ENCODE data around the gene FMN1.
A peak's percentile ranks its signal among the peaks of the same experiment; 100 is the strongest.

The FMN1 gene

GRCh38 chr15:33150431-33150941 is 44.0 kb downstream of the FMN1 start:
- no peaks in the 10 kb centered on the region for H3K27me3 Mint-ChIP-seq
- DNase-seq (no peak), ATAC-seq (no peak)
- peaks cover 20% of the 10 kb centered on the region for H3K4me1 Mint-ChIP-seq
- no peak overlapping the region for H3K4me3 Mint-ChIP-seq
- no peaks in the 10 kb centered on the region for H3K9me3 Mint-ChIP-seq
- H3K27ac Mint-ChIP-seq = no peak overlapping the region

- Mint-ChIP-seq H3K9me3 (no peaks in the 10 kb centered on the region), H3K4me3 (no peak overlapping the region), H3K4me1 (peaks cover 20% of the 10 kb centered on the region), H3K27ac (no peak overlapping the region), H3K27me3 (no peaks in the 10 kb centered on the region)
- no peak for ATAC-seq
- DNase-seq = no peak
Observed at GRCh38 chr15:33149919-33150318, 44.6 kb downstream of the FMN1 start.

GRCh38 chr15:33148129-33148751 is 46.3 kb downstream of the FMN1 start:
- Mint-ChIP-seq H3K4me3 (peak overlapping the region; percentile 73 to 77), H3K4me1 (peaks cover 20% of the 10 kb centered on the region), H3K9me3 (no peaks in the 10 kb centered on the region), H3K27ac (peak overlapping the region; percentile 38 to 89), H3K27me3 (no peaks in the 10 kb centered on the region)
- DNase-seq (peak in 1 of 2 donors; percentile 26), ATAC-seq (peak; percentile 87)

GRCh38 chr15:33146051-33146450 is 48.5 kb downstream of the FMN1 start:
- no peaks in the 10 kb centered on the region for H3K27me3 Mint-ChIP-seq
- no peak overlapping the region for H3K4me3 Mint-ChIP-seq
- no peak for DNase-seq
- H3K4me1 Mint-ChIP-seq = peaks cover 18% of the 10 kb centered on the region
- no peak overlapping the region for H3K27ac Mint-ChIP-seq
- H3K9me3 Mint-ChIP-seq = no peaks in the 10 kb centered on the region
- ATAC-seq = no peak

- no peak overlapping the region for H3K27ac Mint-ChIP-seq
Observed at GRCh38 chr15:33145447-33145846, 49.1 kb downstream of the FMN1 start.

GRCh38 chr15:33142708-33143107 is 51.8 kb downstream of the FMN1 start:
- ATAC-seq = no peak
- no peak for DNase-seq
- no peak overlapping the region for H3K4me3 Mint-ChIP-seq
- H3K27me3 Mint-ChIP-seq = no peaks in the 10 kb centered on the region
- H3K4me1 Mint-ChIP-seq = no peaks in the 10 kb centered on the region
- no peaks in the 10 kb centered on the region for H3K9me3 Mint-ChIP-seq
- H3K27ac Mint-ChIP-seq = no peak overlapping the region

More at GRCh38 chr15:33145447-33145846, 49.1 kb downstream of the FMN1 start:
- no peak overlapping the region for H3K4me3 Mint-ChIP-seq
- DNase-seq = no peak
- peaks cover 12% of the 10 kb centered on the region for H3K4me1 Mint-ChIP-seq
- no peaks in the 10 kb centered on the region for H3K27me3 Mint-ChIP-seq
- H3K9me3 Mint-ChIP-seq = no peaks in the 10 kb centered on the region
- no peak for ATAC-seq

GRCh38 chr15:33138000-33138399 is 56.5 kb downstream of the FMN1 start:
- H3K27me3 Mint-ChIP-seq = no peaks in the 10 kb centered on the region
- no peaks in the 10 kb centered on the region for H3K9me3 Mint-ChIP-seq
- no peak for DNase-seq
- no peak for ATAC-seq
- no peaks in the 10 kb centered on the region for H3K4me1 Mint-ChIP-seq
- no peak overlapping the region for H3K4me3 Mint-ChIP-seq
- H3K27ac Mint-ChIP-seq = no peak overlapping the region

GRCh38 chr15:33137101-33137500 is 57.4 kb downstream of the FMN1 start:
- DNase-seq (no peak), ATAC-seq (no peak)
- Mint-ChIP-seq H3K4me3 (no peak overlapping the region), H3K9me3 (no peaks in the 10 kb centered on the region), H3K27me3 (no peaks in the 10 kb centered on the region), H3K4me1 (no peaks in the 10 kb centered on the region), H3K27ac (no peak overlapping the region)

- Mint-ChIP-seq H3K4me3 (no peak overlapping the region), H3K9me3 (no peaks in the 10 kb centered on the region), H3K27ac (no peak overlapping the region), H3K27me3 (no peaks in the 10 kb centered on the region), H3K4me1 (no peaks in the 10 kb centered on the region)
- DNase-seq (no peak), ATAC-seq (no peak)
Observed at GRCh38 chr15:33136353-33136752, 58.2 kb downstream of the FMN1 start.

- Mint-ChIP-seq H3K4me3 (no peak overlapping the region), H3K27me3 (no peaks in the 10 kb centered on the region), H3K4me1 (no peaks in the 10 kb centered on the region), H3K27ac (no peak overlapping the region), H3K9me3 (no peaks in the 10 kb centered on the region)
- DNase-seq (no peak), ATAC-seq (no peak)
Observed at GRCh38 chr15:33135355-33135781, 59.1 kb downstream of the FMN1 start.

GRCh38 chr15:33132722-33133345 is 61.7 kb downstream of the FMN1 start:
- no peak overlapping the region for H3K27ac Mint-ChIP-seq
- no peak for ATAC-seq

GRCh38 chr15:33132233-33132580 is 62.3 kb downstream of the FMN1 start:
- H3K4me3 Mint-ChIP-seq = no peak overlapping the region
- H3K4me1 Mint-ChIP-seq = peaks cover 9% of the 10 kb centered on the region
- no peak for DNase-seq
- peaks cover 0 to 8% of the 10 kb centered on the region in 2 donors for H3K9me3 Mint-ChIP-seq
- H3K27ac Mint-ChIP-seq = peak overlapping the region in 1 of 2 donors; percentile 60
- no peak for ATAC-seq
- H3K27me3 Mint-ChIP-seq = no peaks in the 10 kb centered on the region

More at GRCh38 chr15:33132722-33133345, 61.7 kb downstream of the FMN1 start:
- Mint-ChIP-seq H3K27me3 (no peaks in the 10 kb centered on the region), H3K4me1 (peaks cover 3% of the 10 kb centered on the region), H3K9me3 (peaks cover 0 to 4% of the 10 kb centered on the region in 2 donors), H3K4me3 (no peak overlapping the region)
- DNase-seq = no peak

GRCh38 chr15:33131552-33132232 is 62.8 kb downstream of the FMN1 start:
- peaks cover 14% of the 10 kb centered on the region for H3K4me1 Mint-ChIP-seq
- H3K27ac Mint-ChIP-seq = no peak overlapping the region
- peaks cover 0 to 8% of the 10 kb centered on the region in 2 donors for H3K9me3 Mint-ChIP-seq
- no peaks in the 10 kb centered on the region for H3K27me3 Mint-ChIP-seq
- ATAC-seq = no peak
- no peak overlapping the region for H3K4me3 Mint-ChIP-seq
- DNase-seq = no peak

GRCh38 chr15:33126559-33127290 is 67.8 kb downstream of the FMN1 start:
- Mint-ChIP-seq H3K27me3 (no peaks in the 10 kb centered on the region), H3K9me3 (peaks cover 0 to 8% of the 10 kb centered on the region in 2 donors), H3K4me3 (peak overlapping the region; percentile 63 to 67), H3K27ac (peak overlapping the region; percentile 41 to 51), H3K4me1 (peaks cover 26% of the 10 kb centered on the region)
- DNase-seq (peak; percentile 47 to 56), ATAC-seq (peak; percentile 74)

- DNase-seq = peak in 1 of 2 donors; percentile 5
- Mint-ChIP-seq H3K9me3 (peaks cover 0 to 8% of the 10 kb centered on the region in 2 donors), H3K27me3 (no peaks in the 10 kb centered on the region), H3K27ac (peak overlapping the region; percentile 44 to 51), H3K4me3 (peak overlapping the region; percentile 63 to 67), H3K4me1 (peaks cover 26% of the 10 kb centered on the region)
- ATAC-seq = peak; percentile 57
Observed at GRCh38 chr15:33125894-33126537, 68.5 kb downstream of the FMN1 start.
